NCI-H345 (cell line): Measurements from ENCODE around the gene DNAJC4.
A peak's percentile ranks its signal among the peaks of the same experiment; 100 is the strongest.

Source experiments
- DNase-seq: peaks from one replicate; lab custom pipeline; 2025; lab: John Stamatoyannopoulos, UW

The DNAJC4 gene

DNA sequence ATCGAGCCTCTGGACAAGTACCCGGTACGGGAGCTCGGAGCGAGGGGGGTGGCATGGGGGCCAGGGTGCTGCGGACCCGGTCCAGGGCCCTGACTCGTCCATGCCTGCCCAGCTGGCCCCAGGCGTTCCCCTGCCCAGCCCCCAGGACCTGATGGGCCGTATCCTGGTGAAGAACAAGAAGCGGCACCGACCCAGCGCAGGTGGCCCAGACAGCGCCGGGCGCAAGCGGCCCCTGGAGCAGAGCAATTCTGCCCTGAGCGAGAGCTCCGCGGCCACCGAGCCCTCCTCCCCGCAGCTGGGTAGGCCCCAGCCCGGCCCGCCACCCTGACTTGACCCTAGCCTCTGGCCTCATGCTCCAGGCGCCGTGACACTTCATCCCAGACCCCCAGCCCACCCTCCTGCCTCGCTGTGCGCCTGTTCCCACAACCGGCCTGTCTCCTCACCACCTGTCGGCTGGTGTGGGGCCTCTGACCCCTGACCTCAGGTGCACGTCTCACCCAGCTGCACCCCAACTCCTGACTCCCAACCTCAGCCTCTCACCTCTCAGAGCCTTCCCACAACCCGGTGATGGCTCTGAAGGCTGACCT, 28.7 kb downstream of the DNAJC4 start:
- DNase-seq: no peak

DNA sequence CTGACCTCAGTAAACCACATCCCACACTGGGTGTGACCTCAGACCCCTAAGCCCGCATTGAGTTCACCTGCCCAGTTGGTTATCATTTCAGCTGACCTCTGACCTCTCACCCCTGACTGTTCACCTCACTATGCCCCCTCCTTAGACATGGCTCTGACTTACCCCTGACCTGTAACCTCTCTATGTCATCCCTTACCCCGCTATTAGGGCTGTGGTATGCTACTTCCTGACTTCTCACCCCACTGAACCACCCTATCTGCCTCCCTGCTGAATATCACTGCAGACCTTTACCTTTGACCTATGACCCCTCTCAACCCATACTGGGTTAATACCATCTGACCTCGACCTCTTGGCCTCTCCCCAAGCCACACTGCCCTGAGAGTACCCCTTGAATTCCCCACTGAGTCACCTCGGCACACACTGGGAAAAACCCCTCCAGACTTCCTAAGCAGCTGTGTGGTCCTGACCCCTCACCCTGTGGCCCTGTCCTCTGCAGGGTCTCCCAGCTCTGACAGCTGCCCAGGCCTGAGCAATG, 29.3 kb downstream of the DNAJC4 start:
- no peak for DNase-seq

- DNase-seq: no peak
Observed at GRCh38 chr11:64260147-64260708, 29.9 kb downstream of the DNAJC4 start.

- DNase-seq: no peak
Observed at GRCh38 chr11:64261556-64262080, 31.3 kb downstream of the DNAJC4 start.

DNA sequence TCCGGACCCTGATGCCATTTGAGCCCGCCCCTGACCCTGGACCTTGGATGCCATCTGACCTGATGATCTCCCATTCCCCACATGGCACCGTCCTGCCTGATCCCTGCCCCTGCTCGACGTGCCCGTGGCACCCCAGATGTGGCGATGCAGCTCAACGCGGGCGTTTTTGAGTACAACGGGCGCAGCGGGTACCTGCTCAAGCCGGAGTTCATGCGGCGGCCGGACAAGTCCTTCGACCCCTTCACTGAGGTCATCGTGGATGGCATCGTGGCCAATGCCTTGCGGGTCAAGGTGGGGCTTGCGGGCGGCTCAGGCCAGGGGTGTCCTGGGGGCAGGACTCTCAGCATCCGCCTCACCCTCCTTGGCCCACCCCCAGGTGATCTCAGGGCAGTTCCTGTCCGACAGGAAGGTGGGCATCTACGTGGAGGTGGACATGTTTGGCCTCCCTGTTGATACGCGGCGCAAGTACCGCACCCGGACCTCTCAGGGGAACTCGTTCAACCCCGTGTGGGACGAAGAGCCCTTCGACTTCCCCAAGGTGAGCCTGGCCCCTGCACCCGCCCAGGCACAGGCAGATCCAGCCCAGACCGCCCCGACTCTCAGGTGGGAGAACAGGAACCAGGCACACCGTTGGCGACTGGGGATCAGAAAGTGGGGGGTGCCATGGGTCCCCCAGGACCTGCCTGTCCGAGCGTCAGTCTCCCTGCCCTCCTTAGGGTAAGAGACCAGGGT, 32.1 kb downstream of the DNAJC4 start:
- no peak for DNase-seq

DNA sequence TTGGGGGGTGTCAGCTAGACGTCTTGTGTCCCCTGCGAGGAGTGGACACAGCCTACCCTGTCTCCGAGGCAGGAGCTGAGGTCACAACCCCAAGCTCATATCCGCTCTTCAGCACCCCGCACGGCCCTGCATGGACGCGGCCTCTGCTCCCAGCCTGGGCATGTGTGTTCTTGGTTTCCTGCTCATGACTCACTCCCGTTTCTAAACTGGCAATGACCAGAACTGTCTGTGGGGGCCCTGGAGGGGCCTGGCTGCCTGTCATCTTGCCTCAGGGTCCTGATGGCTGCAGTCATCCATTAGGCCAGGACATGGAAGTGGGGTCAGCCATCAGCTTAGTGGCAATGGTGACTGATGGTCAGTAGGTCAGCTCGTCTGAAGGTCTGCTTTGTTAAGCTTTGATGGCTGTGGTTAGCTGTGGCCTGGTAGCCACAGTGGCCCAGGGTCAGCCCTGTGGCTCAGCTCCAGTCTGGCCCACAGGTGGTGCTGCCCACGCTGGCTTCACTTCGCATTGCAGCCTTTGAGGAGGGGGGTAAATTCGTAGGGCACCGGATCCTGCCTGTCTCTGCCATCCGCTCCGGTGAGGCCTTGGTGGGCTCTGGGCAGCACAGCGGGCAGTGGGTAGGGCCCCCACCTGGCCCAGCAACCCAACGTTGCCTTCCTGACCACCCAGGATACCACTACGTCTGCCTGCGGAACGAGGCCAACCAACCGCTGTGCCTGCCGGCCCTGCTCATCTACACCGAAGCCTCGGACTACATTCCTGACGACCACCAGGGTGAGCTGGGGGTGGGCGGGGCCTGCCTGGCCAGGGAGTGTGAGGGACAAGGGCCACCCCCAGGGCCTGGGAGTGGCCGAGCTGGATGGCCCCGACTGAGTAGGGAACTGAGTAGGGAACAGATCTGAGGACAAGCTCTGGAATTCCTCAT, 32.9 kb downstream of the DNAJC4 start:
- no peak for DNase-seq

DNA sequence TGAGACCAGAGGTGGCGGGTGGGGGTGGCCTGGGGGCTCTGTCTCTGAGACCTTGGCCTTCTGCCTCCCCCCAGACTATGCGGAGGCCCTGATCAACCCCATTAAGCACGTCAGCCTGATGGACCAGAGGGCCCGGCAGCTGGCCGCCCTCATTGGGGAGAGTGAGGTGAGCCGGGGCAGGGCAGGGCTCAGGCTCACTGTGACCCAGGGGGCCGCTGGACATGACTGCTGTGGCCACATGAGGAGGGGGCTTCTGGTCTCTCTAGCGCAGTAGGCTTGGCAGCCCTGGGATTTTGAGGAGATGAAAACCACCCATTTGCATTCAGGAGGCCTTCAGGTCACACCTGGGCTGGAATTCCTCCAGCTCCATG, 33.6 kb downstream of the DNAJC4 start:
- DNase-seq: no peak

DNA sequence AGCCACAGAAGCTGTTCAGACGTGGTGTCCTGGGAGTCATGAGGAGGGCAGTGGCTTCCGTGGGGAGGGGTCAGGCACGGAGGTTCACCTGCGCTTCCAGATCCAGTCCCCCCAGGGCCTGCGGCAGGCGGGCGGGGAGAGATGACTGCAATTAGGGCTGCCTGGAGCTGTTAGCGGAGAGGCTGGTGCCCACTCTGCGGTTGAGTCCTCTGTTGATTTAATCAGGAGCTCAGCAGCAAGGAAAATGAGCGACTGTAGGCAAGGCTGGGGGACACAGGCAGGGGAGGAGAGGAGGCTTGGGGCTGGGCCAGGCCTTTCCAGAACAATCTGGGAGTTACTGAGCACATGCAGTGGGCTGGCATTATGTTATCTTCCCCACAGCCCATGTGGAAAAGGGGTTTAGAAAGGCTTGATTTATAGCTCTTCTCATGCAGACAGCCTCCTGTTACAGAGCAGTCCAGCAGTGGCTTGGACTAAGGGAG, 34.1 kb downstream of the DNAJC4 start:
- no peak for DNase-seq

DNA sequence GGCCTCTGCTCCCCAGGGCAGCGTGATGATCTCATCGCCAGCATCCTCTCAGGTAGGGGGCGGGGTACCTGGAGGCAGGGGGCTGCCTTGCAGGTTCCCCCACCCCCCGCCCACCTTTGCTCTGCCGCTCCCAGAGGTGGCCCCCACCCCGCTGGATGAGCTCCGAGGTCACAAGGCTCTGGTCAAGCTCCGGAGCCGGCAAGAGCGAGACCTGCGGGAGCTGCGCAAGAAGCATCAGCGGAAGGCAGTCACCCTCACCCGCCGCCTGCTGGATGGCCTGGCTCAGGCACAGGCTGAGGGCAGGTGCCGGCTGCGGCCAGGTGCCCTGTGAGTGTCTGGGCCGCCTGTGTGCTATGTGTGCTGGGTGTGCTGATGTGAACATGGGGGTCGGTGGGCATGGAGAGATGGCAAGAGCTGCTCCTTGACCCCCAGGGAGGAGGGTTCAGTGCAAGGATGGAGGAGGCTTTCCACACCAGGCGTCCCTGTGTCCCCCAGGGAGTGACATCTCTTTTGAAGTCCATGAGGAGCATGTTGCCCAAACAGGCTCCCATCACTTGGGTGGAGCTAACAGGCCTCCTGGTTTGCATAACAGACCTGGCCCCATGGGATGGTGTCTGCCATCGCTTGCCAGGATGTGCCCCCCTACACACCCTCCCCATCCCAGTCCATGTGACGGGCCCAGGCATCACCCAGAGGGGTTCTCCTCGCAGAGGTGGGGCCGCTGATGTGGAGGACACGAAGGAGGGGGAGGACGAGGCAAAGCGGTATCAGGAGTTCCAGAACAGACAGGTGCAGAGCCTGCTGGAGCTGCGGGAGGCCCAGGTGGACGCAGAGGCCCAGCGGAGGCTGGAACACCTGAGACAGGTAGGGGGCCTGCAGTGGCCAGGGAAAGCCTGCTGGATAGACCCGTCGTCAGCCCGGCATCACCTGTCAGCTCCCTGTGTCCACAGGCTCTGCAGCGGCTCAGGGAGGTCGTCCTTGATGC, 35.1 kb downstream of the DNAJC4 start:
- no peak for DNase-seq

DNA sequence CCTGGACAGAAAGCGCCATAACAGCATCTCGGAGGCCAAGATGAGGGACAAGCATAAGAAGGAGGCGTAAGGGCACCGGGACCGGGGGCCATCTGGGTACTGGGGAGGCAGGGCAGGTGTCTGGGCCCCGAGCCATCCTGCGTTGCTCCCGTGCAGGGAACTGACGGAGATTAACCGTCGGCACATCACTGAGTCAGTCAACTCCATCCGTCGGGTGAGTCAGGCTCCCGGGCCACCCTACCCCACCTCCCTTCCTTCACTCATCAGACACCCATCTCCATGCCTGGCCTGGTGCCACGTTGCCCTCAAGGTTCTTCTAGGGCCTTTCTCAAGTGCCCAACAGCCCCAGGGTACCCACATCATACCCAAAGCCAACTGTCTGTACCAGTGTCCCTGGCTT, 36.0 kb downstream of the DNAJC4 start:
- no peak for DNase-seq

GRCh38 chr11:64267207-64267945, 37.0 kb downstream of the DNAJC4 start:
- DNase-seq: peak; percentile 85

DNA sequence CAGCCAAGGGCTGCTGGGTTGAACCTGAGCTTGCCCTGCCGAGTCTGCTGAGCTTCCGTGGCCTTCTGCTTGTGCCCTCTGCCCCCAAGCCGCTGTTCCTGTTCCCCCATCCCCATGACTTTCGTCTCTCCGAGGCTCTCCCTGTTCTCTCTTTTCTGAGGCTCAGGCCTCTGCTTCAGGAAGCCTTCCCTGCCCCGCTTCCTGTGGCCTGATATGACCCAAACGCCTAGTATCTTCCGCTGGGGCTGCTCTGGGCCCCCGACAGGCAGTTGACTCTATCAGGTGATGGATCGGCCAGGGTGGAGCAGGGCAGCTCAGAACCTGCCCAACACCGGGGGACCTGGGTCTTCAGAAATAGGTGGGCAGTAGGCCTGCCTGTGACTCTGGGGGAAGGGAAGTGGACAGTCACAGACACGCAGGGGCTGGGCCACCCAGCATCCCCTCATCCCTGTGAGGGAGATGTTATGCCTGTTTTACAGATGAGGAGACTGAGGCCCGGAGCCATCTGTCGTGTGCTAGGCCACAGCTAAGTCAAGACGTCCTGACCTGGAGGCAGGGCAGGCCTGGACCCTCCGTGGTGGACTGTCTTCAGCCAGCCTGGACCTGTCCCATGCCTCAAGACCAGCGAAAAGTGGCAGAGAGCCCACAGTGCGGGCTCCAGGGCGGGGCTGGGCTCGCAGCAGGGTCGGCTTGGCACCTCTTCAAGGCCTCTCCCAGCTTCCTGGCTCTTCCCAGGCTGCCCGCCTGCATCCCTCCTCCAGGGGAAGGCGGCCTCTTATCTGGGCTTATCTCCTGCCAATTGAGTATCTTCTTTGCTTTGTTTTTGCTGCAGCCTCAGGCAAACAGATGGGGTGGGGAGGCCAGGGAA, 37.9 kb downstream of the DNAJC4 start:
- peak; percentile 64 for DNase-seq

DNA sequence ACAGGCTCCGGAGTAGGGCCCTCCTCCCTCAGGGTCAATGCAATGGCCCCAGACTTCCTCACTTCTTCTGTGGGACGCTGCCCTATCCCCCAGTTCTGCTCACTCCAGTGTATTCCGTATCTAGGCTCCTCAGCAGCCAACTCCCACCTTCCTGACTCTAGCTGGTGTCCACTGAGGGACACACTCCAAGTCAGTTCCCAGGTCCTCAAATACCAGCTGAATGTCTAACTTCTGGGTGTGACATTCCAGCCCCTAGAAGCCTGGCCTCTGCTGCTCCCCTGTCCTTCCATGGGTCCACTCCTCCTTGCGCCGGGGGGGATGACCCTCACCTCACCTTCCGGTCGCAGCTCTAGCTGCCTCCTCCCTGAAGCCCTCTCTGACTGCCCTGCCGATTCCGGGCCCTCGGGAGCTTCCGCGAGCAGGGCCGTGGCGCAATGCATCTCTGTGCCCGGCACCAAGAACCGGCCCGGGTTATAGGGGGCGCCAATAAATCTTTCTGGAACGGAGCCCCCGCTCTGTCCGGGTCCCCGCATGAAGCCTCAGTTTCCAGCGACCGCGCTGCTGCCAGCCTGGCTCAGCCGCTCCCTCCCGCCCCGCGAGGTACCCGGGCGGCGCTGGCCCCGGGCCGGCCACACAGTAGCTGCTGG, 38.7 kb downstream of the DNAJC4 start:
- peak; percentile 43 for DNase-seq

- DNase-seq: peak; percentile 99
Observed at GRCh38 chr11:64269540-64270220, 39.3 kb downstream of the DNAJC4 start.

DNA sequence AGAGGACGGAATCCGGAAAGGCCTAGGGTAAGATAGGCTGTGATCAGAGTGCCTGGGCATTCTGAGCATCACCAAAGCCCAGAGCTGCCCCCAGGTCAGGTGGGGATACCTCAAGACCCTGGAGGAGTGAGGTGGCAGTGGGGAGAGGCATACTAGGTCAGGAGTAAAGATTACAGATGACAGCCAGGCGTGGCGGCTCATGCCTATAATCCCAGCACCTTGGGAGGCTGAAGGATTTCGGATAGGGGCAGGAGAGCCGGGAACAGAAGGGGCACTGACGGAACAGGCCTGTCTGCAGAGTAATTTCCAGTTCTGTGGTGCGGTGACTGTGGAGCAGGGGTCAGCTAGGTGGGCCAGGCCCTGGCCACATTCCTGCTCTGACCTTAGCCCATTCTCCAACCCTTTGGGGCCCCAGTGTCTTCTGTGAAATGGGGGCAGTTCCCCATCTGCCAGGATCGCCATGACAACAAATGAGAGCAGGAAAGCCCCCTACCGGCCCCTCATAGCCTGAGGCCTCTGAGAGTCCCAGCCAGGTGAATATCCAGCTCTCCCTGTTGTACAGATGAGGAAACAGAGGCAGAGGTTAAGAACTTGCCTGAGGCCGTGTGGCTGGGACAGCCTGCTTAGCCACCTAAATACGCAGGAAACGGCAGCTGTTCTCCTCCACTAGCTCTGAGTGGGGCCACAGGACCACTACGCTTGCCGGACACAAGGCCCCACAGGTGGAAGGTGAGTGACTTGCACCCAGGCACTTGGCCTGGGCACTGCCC, 44.9 kb downstream of the DNAJC4 start:
- DNase-seq: no peak

GRCh38 chr11:64275841-64276240, 45.5 kb downstream of the DNAJC4 start:
- no peak for DNase-seq
